ENCODE results near the gene HSPA9.
"Not testable (repeated sequence)": the region's sequence is repeated elsewhere in the genome, so short reads cannot be mapped to it uniquely, and the experiment has no call there.

Gene HSPA9

DNA sequence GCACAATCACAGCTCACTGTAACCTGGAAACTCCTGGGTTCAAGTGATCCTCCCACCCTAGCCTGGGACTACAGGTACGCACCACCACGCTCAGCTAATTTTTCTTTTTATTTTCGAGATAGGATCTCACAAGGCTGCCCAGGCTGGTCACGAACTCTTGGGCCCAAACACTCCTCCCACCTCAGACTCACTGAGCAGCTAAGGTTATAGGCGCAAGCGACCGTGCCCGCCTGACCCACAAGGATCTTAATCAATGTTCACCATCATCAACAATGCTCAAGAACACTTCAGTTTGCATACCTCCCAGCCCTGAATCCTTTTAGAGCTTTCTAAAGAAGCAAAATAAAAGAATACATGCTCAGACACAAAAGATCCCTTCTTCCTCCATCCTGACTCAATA lies 45.4 kb downstream of the HSPA9 start:
- no peak for DNase-seq (ENCODE audit: low spot score)

DNA sequence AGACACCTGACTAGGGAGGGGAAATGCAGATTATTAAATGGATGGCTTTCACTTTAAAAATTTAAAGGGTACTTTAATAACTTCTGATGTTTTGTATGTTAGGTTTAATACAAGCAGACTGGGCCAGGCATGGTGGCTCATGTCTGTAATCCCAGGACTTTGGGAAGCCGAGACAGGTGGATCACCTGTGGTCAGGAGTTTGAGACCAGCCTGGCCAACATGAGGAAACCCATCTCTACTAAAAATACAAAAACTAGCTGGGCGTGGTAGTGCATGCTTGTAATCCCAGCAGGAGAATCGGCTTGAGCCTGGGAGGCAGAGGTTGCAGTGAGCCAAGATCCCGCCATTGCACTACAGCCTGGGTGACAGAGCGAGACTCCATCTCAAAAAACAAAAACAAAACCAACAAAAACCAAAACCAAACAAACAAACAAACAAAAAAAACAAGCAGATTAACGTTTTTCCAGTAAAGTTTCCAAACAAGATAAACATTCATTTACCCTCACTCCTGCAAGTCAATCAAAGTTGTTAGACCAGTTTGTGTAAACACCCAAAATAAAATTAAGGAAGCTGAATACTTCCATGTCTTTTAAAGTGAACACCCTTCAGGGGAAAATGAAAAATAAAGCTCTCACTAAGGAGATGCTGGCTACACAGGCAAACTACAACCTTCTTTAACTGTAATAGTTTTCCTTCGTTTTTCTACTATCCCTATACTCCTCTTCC lies 46.3 kb downstream of the HSPA9 start:
- DNase-seq (ENCODE audit: low spot score), result no peak

DNA sequence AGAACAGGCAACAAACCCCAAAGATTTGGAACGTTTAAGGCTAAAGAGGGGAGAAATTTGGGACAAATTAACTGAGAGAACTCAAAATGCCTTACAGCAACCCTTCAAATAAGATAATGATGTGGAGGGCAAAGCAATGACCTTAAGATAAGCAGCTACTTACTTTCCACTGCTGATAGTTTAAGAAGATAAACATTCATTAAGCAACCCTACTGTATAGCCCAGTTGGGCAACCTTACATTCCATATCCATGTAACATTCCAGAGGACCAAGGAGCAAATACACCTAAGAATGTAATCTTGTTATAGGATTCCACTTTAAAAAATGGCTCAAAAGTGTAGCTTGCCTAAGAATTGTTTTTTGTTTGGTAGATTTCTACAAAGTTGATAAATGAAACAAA lies 47.0 kb downstream of the HSPA9 start:
- no peak for DNase-seq (ENCODE audit: low spot score)

DNA sequence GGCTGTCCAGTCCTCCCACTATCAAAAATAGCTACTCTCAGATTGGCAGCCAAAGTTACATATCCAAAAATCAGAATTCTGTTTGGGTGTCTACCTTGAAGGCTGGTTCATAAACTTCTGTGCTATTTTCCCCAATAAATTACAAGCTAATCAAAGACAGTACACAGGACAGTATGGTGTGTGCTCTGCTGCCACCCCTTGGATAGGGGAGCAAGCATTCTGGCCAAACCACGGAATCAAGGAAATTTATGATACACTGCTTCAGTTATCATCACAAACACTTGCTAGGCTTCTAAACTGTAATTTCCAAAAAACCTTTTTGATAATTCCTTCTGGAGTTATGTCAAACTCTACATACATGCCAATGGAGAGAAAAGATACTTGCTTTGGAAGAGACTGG lies 48.0 kb downstream of the HSPA9 start:
- no peak for DNase-seq (ENCODE audit: low spot score)

DNA sequence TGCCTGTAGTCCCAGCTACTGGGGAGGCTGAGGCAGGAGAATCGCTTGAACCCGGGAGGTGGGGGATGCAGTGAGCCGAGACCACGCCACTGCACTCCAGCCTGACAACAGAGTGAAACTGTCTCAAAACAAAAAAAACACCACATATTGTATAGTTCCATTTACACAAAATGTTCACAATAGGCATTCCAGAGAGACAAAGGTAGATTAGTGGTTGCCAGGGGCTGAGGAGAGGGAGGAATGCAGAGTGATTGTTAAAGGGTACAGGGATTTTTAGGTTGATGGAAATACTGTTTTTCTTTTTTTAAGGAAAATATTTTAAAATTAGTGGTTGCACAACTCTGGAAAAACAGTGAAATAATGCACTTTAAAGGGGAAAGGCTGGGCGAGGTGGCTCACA lies 51.8 kb downstream of the HSPA9 start:
- DNase-seq (ENCODE audit: low spot score), result no peak

DNA sequence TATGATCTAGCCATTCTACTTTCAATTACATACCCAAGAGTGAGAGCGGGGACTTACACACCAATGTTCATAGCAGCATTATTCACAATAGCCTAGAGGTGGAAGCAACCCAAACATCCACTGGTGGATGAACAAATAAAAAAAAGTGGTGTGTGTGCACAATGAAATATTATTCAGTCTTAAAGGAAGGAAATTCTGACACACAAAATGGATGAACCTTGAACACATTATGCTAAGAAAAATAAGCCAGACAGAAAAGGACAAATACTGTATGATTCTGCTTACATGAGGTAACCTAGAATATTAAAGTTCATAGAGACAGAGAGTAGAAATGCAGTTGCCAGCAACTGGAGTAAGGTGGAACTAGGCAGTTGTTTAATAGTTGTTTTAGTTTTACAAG lies 54.2 kb downstream of the HSPA9 start:
- DNase-seq (ENCODE audit: low spot score), result no peak

DNA sequence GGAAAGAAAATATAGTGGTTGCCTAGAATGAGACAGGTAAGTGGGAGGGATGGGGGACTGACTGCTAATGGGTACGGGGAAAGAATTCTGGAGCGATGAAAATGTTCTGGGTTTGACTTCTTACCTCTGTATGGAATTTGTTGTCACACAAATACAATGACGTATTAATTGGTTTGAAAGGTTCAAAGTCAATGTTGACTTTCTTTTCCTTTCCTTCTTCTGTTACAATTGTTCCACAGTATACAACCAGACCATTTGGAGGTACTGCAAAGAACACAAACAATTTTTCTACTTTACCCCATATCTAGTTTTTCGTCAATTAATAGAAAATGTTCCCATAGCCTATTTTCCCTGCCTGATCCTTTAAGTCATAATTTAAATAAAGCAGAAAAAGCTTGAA lies 57.8 kb downstream of the HSPA9 start:
- DNase-seq (ENCODE audit: low spot score), result no peak

DNA sequence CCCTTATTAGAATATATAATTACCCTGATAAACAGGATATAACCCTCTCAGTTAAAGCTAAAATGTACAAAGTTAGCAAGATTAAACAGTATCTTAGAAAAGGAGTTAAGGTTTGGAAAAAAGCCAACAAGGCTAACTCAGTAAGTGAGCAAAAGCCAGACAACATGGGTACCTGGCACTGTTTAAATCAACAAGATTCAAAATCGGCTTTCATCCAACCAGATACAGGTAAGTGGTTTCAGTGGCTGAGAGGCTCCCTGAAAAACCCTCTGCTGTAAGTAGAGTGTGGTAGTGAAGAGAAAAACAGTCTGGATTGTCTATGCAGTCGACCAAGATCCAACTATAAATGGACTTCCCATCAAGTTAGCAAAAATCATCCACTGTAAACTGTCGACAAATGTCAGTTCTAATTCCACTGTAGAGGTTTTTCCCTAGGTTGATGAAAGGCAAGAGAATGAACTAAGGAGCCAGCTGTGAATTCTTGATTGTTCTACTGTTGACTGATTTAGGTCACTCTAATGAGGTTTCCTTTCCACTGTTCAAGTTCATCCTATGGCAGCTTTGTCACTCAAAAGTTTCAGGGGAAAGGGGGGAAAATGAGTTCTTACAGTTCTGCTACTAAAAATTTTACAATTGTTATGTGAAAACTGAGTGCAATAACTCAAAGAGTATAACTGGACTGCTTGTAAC lies 59.5 kb downstream of the HSPA9 start:
- DNase-seq (ENCODE audit: low spot score), result no peak

DNA sequence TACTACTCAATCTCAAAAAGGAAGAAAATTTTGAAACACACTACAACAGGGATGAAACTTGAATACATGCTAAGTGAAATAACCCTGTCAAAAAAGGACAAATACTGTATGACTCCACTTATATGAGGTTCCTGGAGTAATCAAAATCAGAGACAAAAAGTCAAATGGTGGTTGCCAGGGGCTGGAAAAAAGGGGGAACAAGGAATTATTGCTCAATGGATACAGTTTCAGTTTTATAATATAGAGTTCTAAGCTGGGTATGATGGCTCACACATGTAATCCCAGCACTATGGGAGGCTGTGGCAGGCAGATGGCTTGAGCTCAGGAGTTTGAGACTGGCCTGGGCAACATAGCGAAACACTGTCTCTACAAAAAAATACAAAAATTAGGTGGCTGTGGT lies 61.2 kb downstream of the HSPA9 start:
- DNase-seq (ENCODE audit: low spot score), result no peak

DNA sequence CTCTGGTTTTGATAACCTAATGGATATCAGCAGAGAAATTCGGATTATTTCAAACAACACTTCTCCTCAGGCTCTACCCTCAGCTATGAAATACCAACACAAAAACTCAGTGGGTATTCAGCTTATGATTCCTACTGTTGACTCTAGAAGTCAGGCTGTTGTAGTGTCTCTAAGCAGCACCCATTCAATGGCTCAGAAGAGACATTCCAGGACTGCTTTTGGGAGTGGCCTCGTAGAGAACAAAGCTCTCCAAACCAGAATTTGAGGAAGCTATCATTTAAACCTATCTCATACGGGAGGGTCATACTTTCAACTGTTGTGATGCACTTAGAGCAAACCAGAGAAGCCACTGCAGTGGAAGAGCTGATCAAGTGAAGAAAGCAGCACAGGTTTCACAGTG lies 66.2 kb downstream of the HSPA9 start:
- DNase-seq (ENCODE audit: low spot score), result no peak

DNA sequence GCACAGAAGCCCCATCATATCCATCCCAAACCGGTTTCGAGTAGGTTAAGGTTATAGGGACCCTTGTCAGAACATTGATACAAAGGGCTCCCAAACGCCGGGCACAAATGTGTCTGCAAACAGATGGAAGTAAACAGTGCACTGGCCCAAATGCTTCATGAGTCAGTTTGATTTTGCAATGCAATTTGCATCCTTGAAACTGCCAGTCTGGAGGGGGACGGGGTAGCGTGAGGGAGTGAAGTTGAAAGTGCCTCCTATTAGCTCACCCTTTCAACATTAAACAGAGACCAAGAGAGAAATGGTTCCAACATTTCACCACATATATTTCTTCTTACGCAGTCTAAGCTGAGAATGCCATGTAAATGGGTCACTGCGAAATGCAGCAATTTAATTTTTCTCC lies 67.7 kb downstream of the HSPA9 start:
- not testable (repeated sequence) for DNase-seq (ENCODE audit: low spot score)

DNA sequence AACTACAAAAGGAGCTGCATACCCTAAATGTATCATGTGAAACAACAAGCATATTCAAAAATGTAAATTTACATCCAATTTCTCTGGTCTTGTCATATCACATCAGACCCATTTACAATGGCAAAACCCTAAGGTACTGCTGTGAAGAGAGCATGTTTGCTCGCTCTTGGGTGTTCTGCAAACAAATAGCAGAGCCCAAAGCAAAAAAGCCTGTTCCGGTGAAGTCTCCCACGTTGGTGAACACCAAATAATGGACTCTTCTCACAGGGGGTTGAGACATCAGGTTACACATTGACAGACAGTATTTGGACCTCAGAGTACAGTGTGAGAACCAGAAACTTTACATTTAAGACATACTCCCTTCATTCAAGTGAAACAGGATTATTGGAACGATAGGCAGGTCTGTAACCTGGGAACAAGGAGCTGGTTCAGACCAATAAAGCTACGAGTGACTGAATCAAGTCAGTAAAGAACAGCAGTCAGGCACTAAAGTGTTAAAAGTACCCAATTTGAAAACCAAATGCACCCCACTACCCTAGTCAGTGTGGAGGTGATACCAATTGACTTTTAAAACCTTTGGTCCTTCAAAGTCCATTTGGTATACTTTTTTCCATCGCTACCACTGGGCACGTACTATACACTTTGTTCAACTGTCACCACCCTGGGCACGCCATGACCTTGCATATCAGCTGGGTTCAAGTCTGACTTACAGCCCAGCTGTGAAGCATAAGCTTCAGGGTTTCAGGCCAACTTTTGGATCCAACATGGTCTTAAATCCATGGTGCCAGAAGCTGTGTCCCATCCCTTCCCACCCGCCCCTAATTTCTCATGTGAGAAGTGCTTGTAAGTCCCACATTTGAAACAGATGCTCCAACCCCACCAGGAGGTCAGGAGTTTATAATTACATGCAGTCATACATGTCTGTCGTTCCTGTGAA lies 68.6 kb downstream of the HSPA9 start:
- DNase-seq (ENCODE audit: low spot score), result no peak

DNA sequence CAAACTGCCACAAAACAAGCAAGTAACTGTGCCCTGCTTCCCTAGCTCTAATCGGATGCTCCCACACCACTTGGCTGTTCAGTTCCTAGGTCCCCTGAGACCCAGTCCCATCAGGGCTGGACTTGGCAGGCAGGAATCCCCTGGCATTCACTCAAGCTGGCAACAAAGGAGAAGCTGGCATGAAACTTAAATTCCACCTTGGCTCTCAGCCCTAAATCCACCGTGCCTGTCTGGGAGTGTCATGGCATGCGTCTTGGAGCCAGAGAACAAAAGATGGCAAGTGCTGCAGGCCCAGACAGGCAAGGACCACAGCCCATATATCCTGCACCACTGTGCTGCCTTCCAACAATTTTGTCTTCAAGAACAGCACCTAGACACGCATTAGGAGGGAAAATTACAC lies 70.4 kb downstream of the HSPA9 start:
- no peak for DNase-seq (ENCODE audit: low spot score)

Data from globus pallidus (tissue), 1 donor.